ENCODE measurements around the gene ADAMTSL3.

GRCh38 chr15:83929619-83930018 lies 275.7 kb downstream of the ADAMTSL3 start:
- TF ChIP-seq HDGF (IDR thresholded peaks at IDR 0.05; ENCODE audit: borderline replicate concordance) (no peak), SUZ12 (IDR thresholded peaks at IDR 0.05) (no peak), NFRKB (IDR thresholded peaks at IDR 0.05) (no peak), TARDBP (IDR thresholded peaks at IDR 0.05) (no peak), SP1 (IDR thresholded peaks at IDR 0.05) (no peak), LEF1 (IDR thresholded peaks at IDR 0.05; ENCODE audit: borderline replicate concordance) (no peak), BHLHE40 (IDR thresholded peaks at IDR 0.05; ENCODE audit: borderline replicate concordance) (no peak), FOXA1 (IDR thresholded peaks at IDR 0.05) (no peak), L3MBTL2 (conservative IDR thresholded peaks at IDR 0.05) (no peak)

All from HEK293T (cell line).